RWPE2 (cell line): ENCODE measurements around the gene TTLL1.

Source experiments
- ATAC-seq: fragments of 200-7000 bp; cut with Tn5 transposase; 3 replicates; pipeline ENCODE4 v1.9.1; 2021; ENCODE audit warnings: low read depth
- DNase-seq: peaks from one replicate; pipeline ENCODE4 v3.0.0-alpha.2; 2020; ENCODE audit warnings: low spot score
- H3K27ac ChIP-seq: fragments of 450-650 bp; 2 replicates; pipeline ENCODE4 v1.5.1; 2017; ENCODE audit warnings: mild to moderate bottlenecking; ENCODE audit not compliant: poor library complexity, severe bottlenecking
- H3K27me3 ChIP-seq: fragments of 250-450 bp; sonication (Bioruptor Pico); 2 replicates; pipeline ENCODE4 v1.5.1; 2021; ENCODE audit warnings: mild to moderate bottlenecking, moderate library complexity; ENCODE audit not compliant: insufficient read depth, poor library complexity, severe bottlenecking
- H3K36me3 ChIP-seq: fragments of 250-450 bp; sonication (Bioruptor Pico); 2 replicates; pipeline ENCODE4 v1.5.1; 2020; ENCODE audit warnings: low read depth, mild to moderate bottlenecking, moderate library complexity
- H3K4me1 ChIP-seq: fragments of 250-450 bp; sonication (Bioruptor Pico); 2 replicates; pipeline ENCODE4 v1.5.1; 2021; ENCODE audit warnings: mild to moderate bottlenecking, moderate library complexity; ENCODE audit not compliant: insufficient read depth, poor library complexity, severe bottlenecking
- H3K4me3 ChIP-seq: fragments of 250-450 bp; sonication (Bioruptor Pico); 2 replicates; pipeline ENCODE4 v1.5.1; 2021; ENCODE audit warnings: mild to moderate bottlenecking, moderate library complexity; ENCODE audit not compliant: severe bottlenecking
- H3K9me3 ChIP-seq: fragments of 250-450 bp; sonication (Bioruptor Pico); 2 replicates; pipeline ENCODE4 v1.5.1; 2021; ENCODE audit warnings: mild to moderate bottlenecking, moderate library complexity; ENCODE audit not compliant: severe bottlenecking
- CTCF ChIP-seq: fragments of 450-650 bp; IDR thresholded peaks from one replicate; pipeline ENCODE4 v1.5.1; 2017; ENCODE audit warnings: mild to moderate bottlenecking, moderate library complexity; ENCODE audit not compliant: poor library complexity, severe bottlenecking

Gene TTLL1

GRCh38 chr22:43078522-43078921, 10.7 kb downstream of the TTLL1 start:
- no peak for ATAC-seq
- H3K4me3 ChIP-seq, result no peak overlapping the region
- no peak for TF ChIP-seq CTCF
- no peaks in the 10 kb centered on the region for H3K27me3 ChIP-seq
- H3K27ac ChIP-seq, result no peak overlapping the region
- H3K9me3 ChIP-seq, result no peaks in the 10 kb centered on the region
- DNase-seq, result no peak
- H3K4me1 ChIP-seq, result peaks cover 9% of the 10 kb centered on the region
- no peaks in the 10 kb centered on the region for H3K36me3 ChIP-seq

GRCh38 chr22:43077121-43077877, 11.9 kb downstream of the TTLL1 start:
- DNase-seq (no peak), ATAC-seq (no peak)
- TF ChIP-seq CTCF, result no peak
- Histone ChIP-seq H3K4me3 (no peak overlapping the region), H3K4me1 (peaks cover 9% of the 10 kb centered on the region), H3K27ac (no peak overlapping the region), H3K27me3 (no peaks in the 10 kb centered on the region), H3K9me3 (no peaks in the 10 kb centered on the region), H3K36me3 (no peaks in the 10 kb centered on the region)

GRCh38 chr22:43066844-43067385, 22.3 kb downstream of the TTLL1 start:
- Histone ChIP-seq H3K36me3 (no peaks in the 10 kb centered on the region), H3K27me3 (no peaks in the 10 kb centered on the region), H3K9me3 (no peaks in the 10 kb centered on the region), H3K4me3 (no peak overlapping the region), H3K27ac (peak overlapping the region; percentile 77), H3K4me1 (peaks cover 6% of the 10 kb centered on the region)
- ATAC-seq (peak; percentile 66), DNase-seq (no peak)
- TF ChIP-seq CTCF, result no peak

- no peaks in the 10 kb centered on the region for H3K9me3 ChIP-seq
- no peak overlapping the region for H3K27ac ChIP-seq
- H3K4me1 ChIP-seq, result peaks cover 6% of the 10 kb centered on the region
- TF ChIP-seq CTCF, result no peak
- H3K36me3 ChIP-seq, result no peaks in the 10 kb centered on the region
- H3K4me3 ChIP-seq, result no peak overlapping the region
- no peak for ATAC-seq
- DNase-seq, result no peak
- no peaks in the 10 kb centered on the region for H3K27me3 ChIP-seq
These were observed 23.1 kb downstream of the TTLL1 start for GRCh38 chr22:43066134-43066533.

GRCh38 chr22:43060183-43060582, 29.0 kb downstream of the TTLL1 start:
- Histone ChIP-seq H3K4me1 (no peaks in the 10 kb centered on the region), H3K4me3 (no peak overlapping the region), H3K36me3 (no peaks in the 10 kb centered on the region), H3K9me3 (no peaks in the 10 kb centered on the region), H3K27ac (no peak overlapping the region), H3K27me3 (no peaks in the 10 kb centered on the region)
- peak; percentile 44 for TF ChIP-seq CTCF
- ATAC-seq, result no peak
- no peak for DNase-seq
